B cell (primary cell): ENCODE results near the gene LUC7L. TPM values are rescaled to one million over a fixed set of nuclear protein-coding genes. Genes with fewer than 3 reads are reported as not detected.

Experiments used
- ATAC-seq: fragments of 200-7000 bp; cut with Tn5 transposase; one replicate; pipeline ENCODE4 v1.10.0; 2021; ENCODE audit warnings: low read depth, mild to moderate bottlenecking, moderate number of reproducible peaks, moderate library complexity
- CTCF ChIA-PET: fragments of 350-600 bp; sonication (Branson Sonifier 250); formaldehyde crosslinking; loops from one replicate; lab custom pipeline; 2021; ENCODE audit warnings: antibody characterized with exemption, inconsistent platforms; lab: Charles Lee
- POLR2A ChIA-PET: fragments of 350-600 bp; sonication (Branson Sonifier 250); formaldehyde crosslinking; loops from one replicate; lab custom pipeline; 2021; ENCODE audit warnings: antibody characterized with exemption; lab: Charles Lee
- DNase-seq: peaks from one replicate; pipeline ENCODE4 v3.0.0; 2013
- H2AFZ ChIP-seq: 2 replicates; pipeline ENCODE4 v1.6.1; 2012; ENCODE audit warnings: mild to moderate bottlenecking, low read depth, low read length; ENCODE audit not compliant: insufficient read depth, poor library complexity, severe bottlenecking
- H3K27ac ChIP-seq, 2 donors: 1 replicate in 1 of 2; 2 replicates in 1 of 2; pipeline ENCODE4 v1.5.1; 2012 to 2013; ENCODE audit warnings: low read length in 2 of 2, mild to moderate bottlenecking in 2 of 2, moderate library complexity in 1 of 2
- H3K27me3 ChIP-seq, 4 experiments: fragments of 200-600 bp in 1 of 4; sonication (generic) in 1 of 4; replicated peaks in 1 of 4; 1 replicate in 2 of 4; 2 replicates in 2 of 4; pipeline versions ENCODE4 v1.6.1 to v1.7.0; 2013 to 2016; ENCODE audit warnings: low read length in 3 of 4, mild to moderate bottlenecking in 2 of 4, mixed read lengths in 1 of 4, moderate library complexity in 1 of 4; ENCODE audit not compliant: insufficient read depth in 4 of 4, control insufficient read depth in 3 of 4; ENCODE audit errors: control extremely low read depth in 1 of 4
- H3K36me3 ChIP-seq, 2 experiments: replicated peaks in 1 of 2; 1 replicate in 1 of 2; 2 replicates in 1 of 2; pipeline versions ENCODE4 v1.6.1 to v1.7.1; 2013; ENCODE audit warnings: low read length in 1 of 2; ENCODE audit not compliant: insufficient read depth in 2 of 2, control insufficient read depth in 1 of 2; ENCODE audit errors: control extremely low read depth in 1 of 2, extremely low read depth in 1 of 2
- H3K4me1 ChIP-seq, 2 donors: fragments of 200-600 bp in 1 of 2; sonication (generic) in 1 of 2; 1 replicate in 1 of 2; 2 replicates in 1 of 2; pipeline versions ENCODE4 v1.5.1 to v1.6.1; 2013 to 2017; ENCODE audit warnings: low read length in 2 of 2; ENCODE audit not compliant: control insufficient read depth in 2 of 2, insufficient read depth in 2 of 2
- H3K4me2 ChIP-seq: replicated peaks from 2 replicates; pipeline ENCODE3; 2012; ENCODE audit warnings: mild to moderate bottlenecking, low read depth, low read length; ENCODE audit not compliant: poor library complexity, severe bottlenecking
- H3K4me3 ChIP-seq, 5 experiments: fragments of 200-600 bp in 1 of 5; sonication (generic) in 1 of 5; 1 replicate in 3 of 5; 2 replicates in 2 of 5; pipeline versions ENCODE4 v1.5.1 to v1.7.0; 2011 to 2016; ENCODE audit warnings: low read length in 4 of 5, mild to moderate bottlenecking in 4 of 5, low read depth in 2 of 5, control low read depth in 1 of 5, moderate library complexity in 1 of 5; ENCODE audit not compliant: insufficient read depth in 1 of 5; ENCODE audit errors: control extremely low read depth in 1 of 5, extremely low read depth in 1 of 5
- H3K79me2 ChIP-seq: fragments of 200-600 bp; sonication (generic); one replicate; pipeline ENCODE4 v1.6.0; 2016; ENCODE audit warnings: low read length; ENCODE audit not compliant: control insufficient read depth, insufficient read depth
- H3K9ac ChIP-seq: fragments of 200-600 bp; sonication (generic); 2 replicates; pipeline ENCODE4 v1.6.1; 2017; ENCODE audit warnings: mild to moderate bottlenecking, low read length, moderate library complexity
- H3K9me3 ChIP-seq, 3 donors: one replicate each; pipeline versions ENCODE4 v1.6.1 to v1.7.1; 2013; ENCODE audit warnings: low read length in 2 of 3; ENCODE audit not compliant: control insufficient read depth in 2 of 3, insufficient read depth in 1 of 3; ENCODE audit errors: control extremely low read depth in 1 of 3
- H4K20me1 ChIP-seq: 2 replicates; pipeline ENCODE4 v1.6.0; 2012; ENCODE audit warnings: mild to moderate bottlenecking, low read length; ENCODE audit not compliant: insufficient read depth, control insufficient read depth, poor library complexity, severe bottlenecking
- H3K27ac Mint-ChIP-seq: one replicate; pipeline ENCODE4 v1.8.0; 2021; ENCODE audit warnings: mixed read lengths
- H3K27me3 Mint-ChIP-seq: one replicate; pipeline ENCODE4 v1.8.0; 2021; ENCODE audit warnings: mixed read lengths
- H3K4me1 Mint-ChIP-seq: one replicate; pipeline ENCODE4 v1.8.0; 2021; ENCODE audit warnings: mixed read lengths
- H3K4me3 Mint-ChIP-seq: one replicate; pipeline ENCODE4 v1.8.0; 2021; ENCODE audit warnings: mixed read lengths
- H3K9me3 Mint-ChIP-seq: one replicate; pipeline ENCODE4 v1.8.0; 2022; ENCODE audit warnings: mixed read lengths; ENCODE audit not compliant: insufficient read depth
- EZH2 ChIP-seq: IDR thresholded peaks from 2 replicates; pipeline ENCODE4 v1.6.1; 2012; ENCODE audit warnings: borderline replicate concordance, low read depth, mild to moderate bottlenecking, moderate library complexity, low read length; ENCODE audit not compliant: insufficient read depth, poor library complexity, severe bottlenecking
- WGBS: methylation state at CpG from one replicate; pipeline ENCODE4 v1.1.5; 2013; ENCODE audit warnings: missing lambda C conversion rate; ENCODE audit not compliant: insufficient coverage; 5-methylcytosine and 5-hydroxymethylcytosine counted together
- intact Hi-C: fragments of 100-400 bp; cut with micrococcal nuclease; formaldehyde crosslinking; loops from one replicate; pipeline ENCODE4 v1.10.0; 2022
- polyA plus RNA-seq: library from polyadenylated mRNA; depleted of rRNA; stranded (reverse); fragments of >200 nt; gene quantifications from 2 replicates; pipeline ENCODE4 v1.2.3, GENCODE V29; 2012
- total RNA-seq, 2 donors: library from RNA; stranded (reverse); fragments of 120-200 nt in 1 of 2; gene quantifications; 1 replicate in 1 of 2; 2 replicates in 1 of 2; pipeline versions ENCODE4 v1.2.3 to v1.2.4, GENCODE V29; 2013 to 2022
- TF ChIP-seq, protein P1 (sequence below): fragments of 200-600 bp; IDR thresholded peaks from one replicate; pipeline ENCODE4 v1.8.0; 2022; ENCODE audit warnings: antibody characterized with exemption, mild to moderate bottlenecking

The LUC7L gene
- total and polyA plus RNA-seq, 2 donors (not counting 1 experiment from before 2014, with no cell fraction given) = 148 to 181 TPM

DNA sequence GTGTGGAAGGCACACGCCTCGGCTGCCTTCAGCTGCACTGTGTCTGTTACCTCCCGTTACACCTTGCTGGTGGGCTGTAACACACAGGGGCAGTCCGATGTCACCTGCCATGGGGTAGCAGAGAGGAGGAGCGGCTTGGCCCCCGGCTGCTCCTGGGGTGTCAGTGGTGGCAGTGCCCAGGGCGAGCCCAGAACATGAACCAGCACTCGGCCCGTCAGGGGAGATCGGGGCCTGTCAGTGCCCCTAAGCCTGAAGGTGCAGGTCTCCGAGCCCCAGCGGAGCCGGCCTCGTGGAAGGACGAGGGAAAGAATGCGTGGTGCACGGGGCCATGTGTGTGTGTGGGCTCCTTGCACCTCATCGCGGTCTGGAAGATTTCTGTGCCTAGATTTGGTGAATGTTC is 31.1 kb upstream of the LUC7L start:
- no peak overlapping the region for H3K4me3 Mint-ChIP-seq
- no peaks in the 10 kb centered on the region for H3K4me1 Mint-ChIP-seq
- Histone ChIP-seq H3K36me3 (peaks cover 0 to 40% of the 10 kb centered on the region in 2 experiments), H3K4me1 (no peaks in the 10 kb centered on the region), H2AFZ (no peak overlapping the region), H3K9me3 (no peaks in the 10 kb centered on the region), H3K4me2 (no peak overlapping the region), H3K79me2 (no peaks in the 10 kb centered on the region), H3K27me3 (no peaks in the 10 kb centered on the region), H4K20me1 (no peaks in the 10 kb centered on the region), H3K4me3 (no peak overlapping the region), H3K9ac (no peak overlapping the region), H3K27ac (no peak overlapping the region)
- 98% methylated on average over 17 of the region's 19 CpGs for WGBS
- no peaks in the 10 kb centered on the region for H3K9me3 Mint-ChIP-seq
- H3K27ac Mint-ChIP-seq = no peak overlapping the region
- ChIA-PET CTCF (no interaction called here), POLR2A (no interaction called here)
- intact Hi-C loops = no loop called here
- ATAC-seq (no peak), DNase-seq (no peak)
- TF ChIP-seq, protein P1, sequence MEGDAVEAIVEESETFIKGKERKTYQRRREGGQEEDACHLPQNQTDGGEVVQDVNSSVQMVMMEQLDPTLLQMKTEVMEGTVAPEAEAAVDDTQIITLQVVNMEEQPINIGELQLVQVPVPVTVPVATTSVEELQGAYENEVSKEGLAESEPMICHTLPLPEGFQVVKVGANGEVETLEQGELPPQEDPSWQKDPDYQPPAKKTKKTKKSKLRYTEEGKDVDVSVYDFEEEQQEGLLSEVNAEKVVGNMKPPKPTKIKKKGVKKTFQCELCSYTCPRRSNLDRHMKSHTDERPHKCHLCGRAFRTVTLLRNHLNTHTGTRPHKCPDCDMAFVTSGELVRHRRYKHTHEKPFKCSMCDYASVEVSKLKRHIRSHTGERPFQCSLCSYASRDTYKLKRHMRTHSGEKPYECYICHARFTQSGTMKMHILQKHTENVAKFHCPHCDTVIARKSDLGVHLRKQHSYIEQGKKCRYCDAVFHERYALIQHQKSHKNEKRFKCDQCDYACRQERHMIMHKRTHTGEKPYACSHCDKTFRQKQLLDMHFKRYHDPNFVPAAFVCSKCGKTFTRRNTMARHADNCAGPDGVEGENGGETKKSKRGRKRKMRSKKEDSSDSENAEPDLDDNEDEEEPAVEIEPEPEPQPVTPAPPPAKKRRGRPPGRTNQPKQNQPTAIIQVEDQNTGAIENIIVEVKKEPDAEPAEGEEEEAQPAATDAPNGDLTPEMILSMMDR = no peak
- TF ChIP-seq EZH2 = no peak
- no peaks in the 10 kb centered on the region for H3K27me3 Mint-ChIP-seq

DNA sequence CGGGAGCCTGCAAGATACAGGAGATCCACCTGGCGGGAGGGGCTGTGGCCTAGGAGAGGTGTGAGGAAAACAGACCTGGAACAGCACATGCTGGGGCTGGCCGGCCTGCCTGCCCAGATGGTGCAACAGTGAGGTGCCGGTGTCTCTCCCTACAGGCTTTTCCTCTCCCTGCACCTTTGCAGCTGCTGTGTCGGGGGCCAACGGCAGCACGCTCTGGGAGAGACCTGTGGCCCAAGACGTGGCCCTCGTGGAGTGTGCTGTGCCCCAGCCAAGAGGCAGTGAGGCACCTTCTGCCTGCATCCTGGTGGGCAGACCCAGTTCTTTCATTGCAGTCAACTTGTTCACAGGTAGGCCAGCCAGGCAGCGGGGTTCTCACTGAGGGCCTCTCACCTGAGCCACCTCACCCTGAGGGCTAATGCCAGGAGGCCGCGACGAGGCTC is 30.6 kb upstream of the LUC7L start:
- Histone ChIP-seq H3K4me1 (no peaks in the 10 kb centered on the region), H3K9me3 (no peaks in the 10 kb centered on the region), H3K79me2 (no peaks in the 10 kb centered on the region), H3K36me3 (peaks cover 0 to 40% of the 10 kb centered on the region in 2 experiments), H3K9ac (no peak overlapping the region), H3K4me2 (no peak overlapping the region), H3K27me3 (no peaks in the 10 kb centered on the region), H4K20me1 (no peaks in the 10 kb centered on the region), H2AFZ (no peak overlapping the region), H3K27ac (no peak overlapping the region), H3K4me3 (no peak overlapping the region)
- H3K9me3 Mint-ChIP-seq = no peaks in the 10 kb centered on the region
- 91% methylated on average over 13 of the region's 13 CpGs for WGBS
- DNase-seq = no peak
- CTCF ChIA-PET = no interaction called here
- no peaks in the 10 kb centered on the region for H3K27me3 Mint-ChIP-seq
- no peak overlapping the region for H3K4me3 Mint-ChIP-seq
- no peaks in the 10 kb centered on the region for H3K4me1 Mint-ChIP-seq
- no peak overlapping the region for H3K27ac Mint-ChIP-seq
- POLR2A ChIA-PET = no interaction called here
- no peak for TF ChIP-seq EZH2
- TF ChIP-seq, protein P1 = no peak
- ATAC-seq = no peak
- intact Hi-C loops = no loop called here
